Mesendoderm (in vitro differentiated cells): ENCODE measurements around the gene ARSJ.
A peak's percentile ranks its signal among the peaks of the same experiment; 100 is the strongest.

Experiments
- DNase-seq: peaks from one replicate; pipeline ENCODE4 v3.0.0; 2013
- H2AK5ac ChIP-seq: 2 replicates; pipeline ENCODE4 v1.6.1; 2013; ENCODE audit warnings: low read length, inconsistent platforms
- H2BK120ac ChIP-seq: 2 replicates; pipeline ENCODE4 v1.6.1; 2013; ENCODE audit warnings: low read depth, mild to moderate bottlenecking, low read length, moderate library complexity, mixed read lengths
- H2BK15ac ChIP-seq: replicated peaks from 2 replicates; pipeline ENCODE4 v1.6.1; 2013; ENCODE audit warnings: low read depth, mild to moderate bottlenecking, moderate library complexity
- H2BK5ac ChIP-seq: 2 replicates; pipeline ENCODE4 v1.6.1; 2013; ENCODE audit warnings: low read length, inconsistent platforms
- H3K18ac ChIP-seq: 2 replicates; pipeline ENCODE4 v1.6.1; 2013; ENCODE audit warnings: mild to moderate bottlenecking, low read length, mixed read lengths
- H3K23ac ChIP-seq: one replicate; pipeline ENCODE4 v1.6.1; 2013; ENCODE audit warnings: low read length
- H3K27ac ChIP-seq: 2 replicates; pipeline ENCODE4 v1.5.1; 2013; ENCODE audit warnings: low read depth, mild to moderate bottlenecking, inconsistent platforms, low read length, moderate library complexity
- H3K27me3 ChIP-seq: 2 replicates; pipeline ENCODE4 v1.6.1; 2013; ENCODE audit warnings: low read length, control low read depth, mild to moderate bottlenecking, inconsistent platforms; ENCODE audit not compliant: insufficient read depth, poor library complexity
- H3K36me3 ChIP-seq: 2 replicates; pipeline ENCODE4 v1.6.1; 2013; ENCODE audit warnings: low read length, inconsistent platforms; ENCODE audit not compliant: control insufficient read depth, insufficient read depth
- H3K4ac ChIP-seq: one replicate; pipeline ENCODE4 v1.6.1; 2013; ENCODE audit warnings: low read depth, mild to moderate bottlenecking, low read length, moderate library complexity
- H3K4me1 ChIP-seq: 2 replicates; pipeline ENCODE4 v1.6.1; 2013; ENCODE audit warnings: low read depth, low read length, inconsistent platforms; ENCODE audit not compliant: control insufficient read depth
- H3K4me2 ChIP-seq: 2 replicates; pipeline ENCODE4 v1.6.1; 2013; ENCODE audit warnings: low read length
- H3K4me3 ChIP-seq: 2 replicates; pipeline ENCODE4 v1.5.1; 2013; ENCODE audit warnings: mild to moderate bottlenecking, low read length
- H3K56ac ChIP-seq: one replicate; pipeline ENCODE4 v1.6.1; 2013; ENCODE audit warnings: low read length
- H3K79me1 ChIP-seq: 2 replicates; pipeline ENCODE4 v1.6.1; 2013; ENCODE audit warnings: low read length, inconsistent platforms
- H3K79me2 ChIP-seq: 2 replicates; pipeline ENCODE4 v1.6.1; 2013; ENCODE audit warnings: mild to moderate bottlenecking, low read length; ENCODE audit not compliant: control insufficient read depth, insufficient read depth
- H3K9ac ChIP-seq: 2 replicates; pipeline ENCODE4 v1.6.1; 2013; ENCODE audit warnings: low read length, inconsistent platforms
- H4K5ac ChIP-seq: one replicate; pipeline ENCODE4 v1.6.1; 2013; ENCODE audit warnings: low read length
- H4K8ac ChIP-seq: one replicate; pipeline ENCODE4 v1.6.1; 2013; ENCODE audit warnings: low read depth, mild to moderate bottlenecking, control low read depth, low read length, moderate library complexity
- WGBS: extraction: QIAGEN DNeasy Blood & Tissue Kit; methylation state at CpG from one replicate; pipeline ENCODE4 v1.1.7; 2013; ENCODE audit warnings: low lambda C conversion rate, missing lambda C conversion rate; ENCODE audit not compliant: insufficient coverage; ENCODE audit errors: extremely low coverage; 5-methylcytosine and 5-hydroxymethylcytosine counted together

ARSJ gene

GRCh38 chr4:113981591-113981990, 2.1 kb upstream of the ARSJ start:
- Histone ChIP-seq H3K4me1 (no peaks in the 10 kb centered on the region), H3K36me3 (no peaks in the 10 kb centered on the region), H3K27me3 (no peaks in the 10 kb centered on the region), H3K23ac (no peak overlapping the region), H2BK5ac (no peak overlapping the region), H2BK15ac (no peak overlapping the region), H3K4me3 (no peak overlapping the region), H3K79me1 (no peaks in the 10 kb centered on the region), H3K9ac (no peak overlapping the region), H3K18ac (no peak overlapping the region), H3K4me2 (no peak overlapping the region), H3K79me2 (no peaks in the 10 kb centered on the region), H2AK5ac (no peak overlapping the region), H2BK120ac (no peak overlapping the region), H4K5ac (no peak overlapping the region), H3K27ac (no peak overlapping the region), H3K56ac (no peak overlapping the region), H3K4ac (no peak overlapping the region), H4K8ac (no peak overlapping the region)
- DNase-seq, result no peak
- no CpG with 5 or more reads among the region's 2 CpGs for WGBS

- Histone ChIP-seq H2BK15ac (no peak overlapping the region), H2BK5ac (peak overlapping the region; percentile 25), H3K79me1 (no peaks in the 10 kb centered on the region), H3K79me2 (peaks cover 2% of the 10 kb centered on the region), H2BK120ac (no peak overlapping the region), H2AK5ac (no peak overlapping the region), H3K56ac (peak overlapping the region; percentile 93), H3K27me3 (no peaks in the 10 kb centered on the region), H3K4me3 (peak overlapping the region; percentile 84), H3K4me2 (peak overlapping the region; percentile 74), H3K36me3 (no peaks in the 10 kb centered on the region), H4K8ac (no peak overlapping the region), H3K9ac (peak overlapping the region; percentile 84), H3K27ac (peak overlapping the region; percentile 91), H3K4ac (peak overlapping the region; percentile 66), H4K5ac (no peak overlapping the region), H3K23ac (no peak overlapping the region), H3K18ac (peak overlapping the region; percentile 24), H3K4me1 (no peaks in the 10 kb centered on the region)
- no CpG with 5 or more reads among the region's 17 CpGs for WGBS
- DNase-seq, result peak; percentile 81
Observed at GRCh38 chr4:113979905-113980615, 613 bp upstream of the ARSJ start.

DNA sequence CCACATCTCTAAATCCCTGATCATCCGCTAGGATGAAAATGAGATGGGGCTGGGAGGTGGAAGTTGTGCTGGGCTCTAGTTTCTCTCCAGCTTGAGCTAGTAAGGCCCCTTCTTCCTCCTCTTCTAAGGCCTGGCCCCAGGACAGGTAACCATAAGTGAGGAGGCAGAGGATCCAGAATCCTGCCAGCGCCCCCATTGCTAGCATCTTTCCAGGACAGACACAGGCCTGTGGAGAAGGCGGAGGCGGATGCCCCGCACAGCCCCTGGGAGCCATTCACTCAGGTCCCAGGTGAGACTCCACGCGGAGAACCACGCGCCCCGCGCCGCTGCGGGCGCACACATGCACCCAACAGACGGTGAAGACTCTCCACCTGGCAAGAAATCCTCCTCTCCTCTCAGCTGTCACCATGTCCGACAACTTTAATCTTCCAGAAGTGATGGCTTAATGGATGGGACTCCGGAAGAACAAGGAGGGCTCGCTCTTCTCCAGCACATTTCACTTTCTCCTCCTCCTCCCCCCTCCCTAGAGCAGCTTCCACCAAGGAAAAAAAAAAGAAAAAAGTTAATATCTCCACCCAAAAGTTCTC, 793 bp downstream of the ARSJ start:
- Histone ChIP-seq H3K4me3 (peak overlapping the region; percentile 84), H3K27ac (no peak overlapping the region), H3K56ac (peak overlapping the region; percentile 93), H3K23ac (no peak overlapping the region), H2BK120ac (no peak overlapping the region), H3K36me3 (no peaks in the 10 kb centered on the region), H3K4ac (no peak overlapping the region), H4K5ac (no peak overlapping the region), H3K4me1 (no peaks in the 10 kb centered on the region), H3K79me1 (no peaks in the 10 kb centered on the region), H3K79me2 (peaks cover 2% of the 10 kb centered on the region), H3K4me2 (peak overlapping the region; percentile 74), H3K18ac (no peak overlapping the region), H2BK5ac (no peak overlapping the region), H4K8ac (no peak overlapping the region), H3K27me3 (no peaks in the 10 kb centered on the region), H3K9ac (peak overlapping the region; percentile 84), H2AK5ac (no peak overlapping the region), H2BK15ac (no peak overlapping the region)
- WGBS, result no CpG with 5 or more reads among the region's 18 CpGs
- DNase-seq, result peak; percentile 55

GRCh38 chr4:113978105-113978504, 1.3 kb downstream of the ARSJ start:
- Histone ChIP-seq H3K4me1 (no peaks in the 10 kb centered on the region), H3K23ac (no peak overlapping the region), H3K27ac (no peak overlapping the region), H3K4ac (no peak overlapping the region), H3K18ac (no peak overlapping the region), H2BK120ac (no peak overlapping the region), H3K36me3 (no peaks in the 10 kb centered on the region), H3K4me3 (no peak overlapping the region), H3K9ac (no peak overlapping the region), H4K5ac (no peak overlapping the region), H2AK5ac (no peak overlapping the region), H4K8ac (no peak overlapping the region), H3K79me2 (peaks cover 2% of the 10 kb centered on the region), H3K56ac (no peak overlapping the region), H2BK15ac (no peak overlapping the region), H3K27me3 (no peaks in the 10 kb centered on the region), H2BK5ac (no peak overlapping the region), H3K4me2 (no peak overlapping the region), H3K79me1 (no peaks in the 10 kb centered on the region)
- WGBS, result 100% methylated on average over 1 of the region's 2 CpGs
- DNase-seq, result no peak

DNA sequence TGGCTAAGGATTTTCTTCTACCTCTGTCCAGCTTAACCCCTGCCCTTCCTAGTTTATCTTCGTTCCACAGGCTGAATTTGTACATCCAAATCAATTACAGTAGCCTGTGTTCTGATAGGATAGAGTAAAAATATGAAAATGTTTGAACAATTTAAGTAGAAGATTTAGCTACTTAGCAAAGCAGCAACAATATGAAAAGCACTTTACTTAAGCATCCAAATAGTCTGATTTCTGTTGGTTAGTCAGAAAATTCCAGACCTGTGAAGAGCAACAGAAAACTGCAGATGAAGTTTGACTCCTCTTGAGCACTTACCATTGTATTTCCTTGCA, 2.0 kb downstream of the ARSJ start:
- no peaks in the 10 kb centered on the region for H3K79me1 ChIP-seq
- H3K27ac ChIP-seq, result no peak overlapping the region
- no peaks in the 10 kb centered on the region for H3K27me3 ChIP-seq
- H3K36me3 ChIP-seq, result no peaks in the 10 kb centered on the region
- no peak overlapping the region for H2BK120ac ChIP-seq
- H3K79me2 ChIP-seq, result peaks cover 2% of the 10 kb centered on the region
- H3K23ac ChIP-seq, result no peak overlapping the region
- no peak overlapping the region for H3K9ac ChIP-seq
- no peak overlapping the region for H3K56ac ChIP-seq
- no peak overlapping the region for H3K4ac ChIP-seq
- H3K4me2 ChIP-seq, result no peak overlapping the region
- no peak overlapping the region for H3K4me3 ChIP-seq
- H2AK5ac ChIP-seq, result no peak overlapping the region
- no peak overlapping the region for H2BK15ac ChIP-seq
- H3K18ac ChIP-seq, result no peak overlapping the region
- no peaks in the 10 kb centered on the region for H3K4me1 ChIP-seq
- no CpG with 5 or more reads among the region's 1 CpG for WGBS
- DNase-seq, result no peak
- H4K8ac ChIP-seq, result no peak overlapping the region
- H4K5ac ChIP-seq, result no peak overlapping the region
- H2BK5ac ChIP-seq, result no peak overlapping the region
